ENCODE data around the gene TMEM117. TPM values are rescaled to one million over a fixed set of nuclear protein-coding genes. Genes with fewer than 3 reads are reported as not detected.

The TMEM117 gene
- polyA plus RNA-seq, 5 donors: 5.4 to 7.3 (median 6.0) TPM

DNA sequence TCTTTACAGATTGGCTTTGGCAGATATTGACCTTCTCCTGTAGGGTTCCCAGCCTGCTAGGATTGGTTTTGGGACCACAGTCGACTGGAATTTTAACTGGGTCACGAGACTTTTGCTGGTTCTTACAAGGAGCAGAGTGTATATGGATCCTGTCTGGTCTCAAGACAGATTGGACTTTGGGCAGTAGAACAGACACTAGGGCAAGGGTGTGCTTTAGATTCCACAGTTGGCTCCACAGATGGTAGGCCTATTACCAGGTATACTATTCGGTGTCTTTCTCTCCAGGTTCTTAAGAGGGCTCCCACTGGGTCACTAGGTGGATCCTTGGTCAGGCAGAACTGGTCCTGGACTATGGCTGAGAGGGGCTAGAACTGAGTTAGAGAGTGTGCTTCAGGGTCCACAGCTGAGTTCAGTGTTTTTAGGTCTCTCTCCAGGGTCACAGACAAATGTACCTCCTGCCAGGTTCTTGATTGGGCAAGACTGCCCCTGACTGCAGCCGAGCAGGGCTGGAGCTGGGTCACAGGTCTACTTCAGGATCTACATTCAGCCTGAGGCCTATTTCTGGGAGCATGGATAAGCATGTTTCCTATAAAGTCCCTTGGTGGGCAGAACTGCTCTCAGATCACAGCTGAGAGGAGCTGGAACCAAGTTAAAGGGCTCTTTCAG lies 460.2 kb downstream of the TMEM117 start:
- no peak for DNase-seq

GRCh38 chr12:44296624-44297197 lies 460.8 kb downstream of the TMEM117 start:
- DNase-seq: no peak

- no peak for DNase-seq
Observed at GRCh38 chr12:44299524-44299923, 463.6 kb downstream of the TMEM117 start.

DNA sequence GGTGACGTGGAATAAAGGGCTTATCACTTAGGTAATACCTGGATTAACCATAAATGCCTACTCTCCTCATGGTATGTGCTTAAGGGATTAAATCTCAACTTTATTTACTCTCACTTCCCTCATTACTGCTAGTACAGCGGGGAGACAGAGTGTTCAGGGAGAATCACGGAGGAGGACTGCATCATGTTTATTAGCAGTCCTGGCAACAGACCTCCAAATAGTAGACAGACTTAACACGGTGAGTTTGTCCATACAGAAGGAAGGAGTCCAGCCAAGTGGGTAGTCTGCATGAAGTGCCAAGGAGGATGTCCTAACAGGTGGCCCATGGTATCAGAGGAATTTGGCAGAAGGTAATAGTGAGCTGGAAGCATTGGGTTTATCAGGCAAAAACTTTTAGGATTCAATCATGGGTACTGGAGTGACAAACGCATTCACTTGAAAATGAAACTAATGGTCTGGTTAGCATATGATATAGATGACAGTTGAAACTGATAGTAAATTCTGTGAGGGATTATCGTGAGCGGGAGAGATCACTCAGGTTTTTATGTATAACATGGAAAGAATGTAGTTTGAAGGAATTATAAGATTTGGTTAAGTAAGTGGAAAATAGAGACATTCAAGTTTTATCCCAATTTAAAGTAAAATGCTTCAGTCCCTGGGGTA lies 471.8 kb downstream of the TMEM117 start:
- DNase-seq: no peak

GRCh38 chr12:44313188-44313587 lies 477.3 kb downstream of the TMEM117 start:
- no peak for DNase-seq

DNA sequence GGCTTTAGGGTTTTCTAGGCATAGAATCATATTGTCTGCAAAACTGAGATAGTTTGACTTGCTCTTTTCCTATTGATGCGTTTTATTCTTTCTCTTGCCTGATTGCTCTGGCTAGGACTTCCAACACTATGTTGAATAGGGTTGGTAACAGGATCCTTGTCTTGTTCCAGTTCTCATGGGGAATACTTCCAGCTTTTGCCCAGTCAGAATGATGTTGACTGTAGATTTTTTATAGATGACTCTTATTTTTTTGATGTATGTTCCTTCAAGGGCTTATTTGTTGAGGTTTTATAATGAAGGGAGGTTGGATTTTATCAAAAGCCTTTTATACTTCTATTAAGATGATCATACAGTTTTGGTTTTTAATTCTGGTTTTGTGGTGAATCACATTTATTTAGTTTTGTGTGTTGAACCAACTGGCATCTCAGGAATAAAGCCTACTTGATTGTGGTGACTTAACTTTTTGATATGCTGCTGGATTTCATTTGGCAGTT lies 478.2 kb downstream of the TMEM117 start:
- DNase-seq: no peak

DNA sequence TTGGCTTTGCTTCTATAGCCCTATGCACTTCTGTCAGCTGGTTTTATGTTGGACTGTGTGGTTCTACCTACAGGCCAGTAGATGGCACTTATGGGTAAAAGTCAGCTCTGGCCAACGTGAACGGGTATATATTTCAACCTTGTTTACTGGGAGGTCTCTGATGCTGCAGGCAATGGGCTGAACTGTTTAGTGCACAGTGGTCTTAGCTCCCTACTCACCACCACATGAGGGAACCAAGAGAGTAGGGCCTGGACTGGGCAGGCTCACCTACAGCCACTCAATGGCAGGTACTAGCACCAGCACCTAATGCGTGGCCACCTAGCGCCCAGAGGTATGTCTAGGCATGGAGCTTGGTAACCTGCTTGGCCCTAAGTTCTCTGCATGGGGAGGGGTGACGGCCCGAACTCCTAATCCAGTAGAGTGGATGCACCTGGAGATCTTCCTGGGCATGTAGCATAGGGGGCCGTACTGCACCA lies 481.8 kb downstream of the TMEM117 start:
- DNase-seq: peak in 1 of 2 donors; percentile 3

DNA sequence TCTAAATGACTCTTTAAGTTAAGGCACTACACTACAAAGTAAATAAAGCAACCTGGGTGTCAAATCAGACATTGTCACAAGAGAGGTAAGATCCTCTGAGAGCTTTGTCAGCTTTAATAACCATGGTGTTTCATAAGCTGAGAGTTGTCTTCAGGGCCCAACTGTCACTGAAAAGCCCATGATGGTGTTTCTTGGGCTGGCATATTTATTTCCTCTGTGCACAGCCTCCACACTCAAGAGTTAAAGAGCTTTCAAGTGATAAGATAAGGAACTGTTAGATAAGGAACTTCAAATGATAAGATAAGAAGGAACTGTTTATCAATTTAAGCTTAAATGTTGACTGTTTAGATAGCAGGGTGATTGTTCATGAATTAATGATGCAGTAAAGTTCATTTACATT lies 495.4 kb downstream of the TMEM117 start:
- no peak for DNase-seq

GRCh38 chr12:44334347-44334746 lies 498.5 kb downstream of the TMEM117 start:
- DNase-seq: no peak

GRCh38 chr12:44335030-44335429 lies 499.1 kb downstream of the TMEM117 start:
- no peak for DNase-seq

- DNase-seq: no peak
Observed at GRCh38 chr12:44336577-44336976, 500.7 kb downstream of the TMEM117 start.

GRCh38 chr12:44342371-44342770 lies 506.5 kb downstream of the TMEM117 start:
- DNase-seq: no peak

GRCh38 chr12:44347145-44347544 lies 511.3 kb downstream of the TMEM117 start:
- no peak for DNase-seq

DNA sequence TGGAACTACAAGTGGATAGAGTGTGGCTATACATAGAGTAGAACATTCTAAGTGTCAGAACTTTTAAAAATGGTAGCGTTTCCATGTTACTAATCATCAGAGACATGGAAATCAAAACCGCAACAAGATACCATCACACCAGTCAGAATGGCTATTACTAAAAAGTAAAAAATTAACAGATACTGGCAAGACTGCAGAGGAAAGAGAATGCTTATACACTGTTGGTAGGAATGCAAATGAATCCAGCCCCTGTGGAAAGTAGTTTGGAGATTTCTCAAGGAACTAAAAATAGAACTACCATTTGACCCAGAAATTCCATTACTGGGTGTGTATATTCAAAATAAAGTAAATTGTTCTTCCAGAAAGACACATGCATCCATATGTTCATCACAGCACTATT lies 521.6 kb downstream of the TMEM117 start:
- DNase-seq: no peak

DNA sequence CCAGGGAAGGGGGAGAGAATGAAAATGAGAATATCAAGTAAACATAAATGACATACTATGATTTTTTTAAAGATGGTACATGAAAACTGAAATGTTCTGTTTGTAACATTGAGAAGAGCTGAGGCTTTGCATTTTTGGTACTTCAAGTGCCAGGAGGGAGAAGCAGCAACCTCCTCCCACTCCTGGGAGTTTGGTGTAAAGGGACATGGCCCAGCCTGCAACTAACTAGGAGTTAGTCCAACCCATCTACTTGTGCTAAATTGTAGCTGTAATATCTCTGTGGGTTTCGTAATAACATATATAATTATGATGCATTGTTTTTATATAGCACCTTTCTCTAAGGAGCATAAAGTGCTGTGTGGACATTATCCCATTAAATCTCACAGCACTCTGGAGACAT lies 522.8 kb downstream of the TMEM117 start:
- peak; percentile 11 to 20 for DNase-seq

GRCh38 chr12:44362947-44363346 lies 527.1 kb downstream of the TMEM117 start:
- no peak for DNase-seq

- DNase-seq: no peak
Observed at GRCh38 chr12:44367136-44367535, 531.3 kb downstream of the TMEM117 start.

- DNase-seq: no peak
Observed at GRCh38 chr12:44367916-44368315, 532.0 kb downstream of the TMEM117 start.

DNA sequence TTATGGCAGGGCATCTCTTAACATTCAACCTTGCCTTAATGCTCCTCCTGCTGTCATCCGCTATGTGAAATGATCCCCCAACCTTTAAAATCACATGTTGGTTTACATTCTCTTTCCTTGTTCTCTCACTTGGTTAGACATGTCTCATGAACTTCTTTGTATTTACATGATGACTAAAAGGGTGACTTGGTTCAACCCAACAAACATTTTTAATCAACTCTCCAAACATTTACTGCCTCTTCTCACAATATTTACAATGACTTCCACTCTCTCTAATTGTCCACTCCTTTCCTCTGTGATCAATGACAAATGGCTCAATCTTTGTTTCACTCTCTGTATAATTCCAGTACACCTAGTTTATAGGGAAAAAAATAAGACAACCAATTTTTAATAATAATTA lies 534.1 kb downstream of the TMEM117 start:
- no peak for DNase-seq

- DNase-seq: no peak
Observed at GRCh38 chr12:44370982-44371381, 535.1 kb downstream of the TMEM117 start.

DNA sequence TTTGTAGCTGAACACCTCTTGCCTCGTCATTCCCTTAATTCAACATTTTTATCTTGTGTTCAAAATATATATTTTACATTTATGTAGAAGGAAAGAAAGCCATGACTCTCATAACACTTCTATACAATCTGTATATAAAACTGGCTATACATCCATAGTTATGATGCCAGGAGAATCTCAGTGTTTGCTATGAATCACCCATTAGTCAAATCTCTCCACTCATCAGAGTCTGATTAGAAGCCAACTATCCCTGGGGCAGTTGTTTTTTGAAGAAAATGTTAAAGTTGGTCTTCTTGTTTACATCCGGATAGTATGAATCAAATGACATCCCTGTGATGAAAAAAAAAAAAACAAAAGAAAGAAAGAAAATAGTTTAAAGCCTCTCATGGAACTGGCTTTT lies 536.4 kb downstream of the TMEM117 start:
- DNase-seq: no peak

DNA sequence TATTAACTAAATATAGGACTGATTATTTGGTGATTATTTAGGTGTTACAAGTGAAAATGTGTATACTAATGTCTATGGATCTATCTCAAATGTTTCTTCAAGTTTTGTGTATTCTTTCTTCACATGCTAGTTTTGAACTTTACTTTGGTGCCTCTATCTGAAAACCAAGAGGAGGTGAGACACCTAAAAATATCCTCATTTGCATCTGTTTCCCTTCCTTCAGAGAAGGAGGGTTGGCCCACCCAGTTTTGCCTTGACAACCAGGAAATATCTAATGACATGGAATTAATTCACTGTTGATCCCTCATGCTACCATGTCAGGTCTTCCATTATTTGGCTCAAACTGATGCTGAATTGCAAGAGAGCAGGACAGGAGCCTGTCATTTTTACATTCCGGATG lies 539.8 kb downstream of the TMEM117 start:
- no peak for DNase-seq

All from right lung (tissue), 5 donors.